ENCODE data around the gene PCDHGB3. TPM values are rescaled to one million over a fixed set of nuclear protein-coding genes. Genes with fewer than 3 reads are reported as not detected.
"Not testable (repeated sequence)": the region's sequence is repeated elsewhere in the genome, so short reads cannot be mapped to it uniquely, and the experiment has no call there.

Gene PCDHGB3
- total RNA-seq, 1 donor from 2014 or later = 0.39 TPM

DNA sequence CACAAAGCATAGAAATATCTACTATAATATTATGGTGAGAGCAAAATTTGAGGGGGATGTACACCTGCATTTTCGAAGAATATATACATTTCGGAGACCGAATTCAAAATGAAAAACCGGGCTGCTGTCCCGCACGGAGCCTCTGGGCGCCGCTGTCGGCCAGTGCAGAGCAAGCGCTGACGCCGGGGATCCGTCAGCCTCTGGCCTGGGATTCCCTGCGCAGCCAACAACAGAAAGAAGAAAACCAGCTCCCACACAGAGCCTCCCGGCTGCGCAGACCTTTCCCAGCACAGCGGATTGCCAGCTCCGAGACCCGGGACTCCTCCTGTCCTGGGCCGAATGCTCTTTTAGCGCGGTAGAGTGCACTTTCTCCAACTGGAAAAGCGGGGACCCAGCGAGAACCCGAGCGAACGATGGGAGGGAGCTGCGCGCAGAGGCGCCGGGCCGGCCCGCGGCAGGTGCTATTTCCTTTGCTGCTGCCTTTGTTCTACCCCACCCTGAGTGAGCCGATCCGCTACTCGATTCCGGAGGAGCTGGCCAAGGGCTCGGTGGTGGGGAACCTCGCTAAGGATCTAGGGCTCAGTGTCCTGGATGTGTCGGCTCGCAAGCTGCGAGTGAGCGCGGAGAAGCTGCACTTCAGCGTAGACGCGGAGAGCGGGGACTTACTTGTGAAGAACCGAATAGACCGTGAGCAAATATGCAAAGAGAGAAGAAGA lies 37.9 kb downstream of the PCDHGB3 start, which contains the start of gene PCDHGB6:
TSS of gene PCDHGB6 (plus strand) at position 232 of the 716 bp plus-strand sequence. CDS start at position 414, 182 bp downstream.
- TF ChIP-seq, protein P1, sequence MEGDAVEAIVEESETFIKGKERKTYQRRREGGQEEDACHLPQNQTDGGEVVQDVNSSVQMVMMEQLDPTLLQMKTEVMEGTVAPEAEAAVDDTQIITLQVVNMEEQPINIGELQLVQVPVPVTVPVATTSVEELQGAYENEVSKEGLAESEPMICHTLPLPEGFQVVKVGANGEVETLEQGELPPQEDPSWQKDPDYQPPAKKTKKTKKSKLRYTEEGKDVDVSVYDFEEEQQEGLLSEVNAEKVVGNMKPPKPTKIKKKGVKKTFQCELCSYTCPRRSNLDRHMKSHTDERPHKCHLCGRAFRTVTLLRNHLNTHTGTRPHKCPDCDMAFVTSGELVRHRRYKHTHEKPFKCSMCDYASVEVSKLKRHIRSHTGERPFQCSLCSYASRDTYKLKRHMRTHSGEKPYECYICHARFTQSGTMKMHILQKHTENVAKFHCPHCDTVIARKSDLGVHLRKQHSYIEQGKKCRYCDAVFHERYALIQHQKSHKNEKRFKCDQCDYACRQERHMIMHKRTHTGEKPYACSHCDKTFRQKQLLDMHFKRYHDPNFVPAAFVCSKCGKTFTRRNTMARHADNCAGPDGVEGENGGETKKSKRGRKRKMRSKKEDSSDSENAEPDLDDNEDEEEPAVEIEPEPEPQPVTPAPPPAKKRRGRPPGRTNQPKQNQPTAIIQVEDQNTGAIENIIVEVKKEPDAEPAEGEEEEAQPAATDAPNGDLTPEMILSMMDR (conservative IDR thresholded peaks at IDR 0.05) = peak; percentile 91
- H3K27me3 Mint-ChIP-seq = not testable (repeated sequence)
- H3K36me3 Mint-ChIP-seq = peaks cover 36% of the 10 kb centered on the region
- H3K4me3 Mint-ChIP-seq = peak within 1 kb of the TSS; percentile 97
- peaks cover 11% of the 10 kb centered on the region for H3K4me1 Mint-ChIP-seq (ENCODE audit: unreplicated experiment)
- peaks cover 14% of the 10 kb centered on the region for H3K9me3 Mint-ChIP-seq
- peak; percentile 88 for DNase-seq (ENCODE audit: extremely low spot score, unreplicated experiment)
- H3K27ac Mint-ChIP-seq = peak within 1 kb of the TSS; percentile 52

DNA sequence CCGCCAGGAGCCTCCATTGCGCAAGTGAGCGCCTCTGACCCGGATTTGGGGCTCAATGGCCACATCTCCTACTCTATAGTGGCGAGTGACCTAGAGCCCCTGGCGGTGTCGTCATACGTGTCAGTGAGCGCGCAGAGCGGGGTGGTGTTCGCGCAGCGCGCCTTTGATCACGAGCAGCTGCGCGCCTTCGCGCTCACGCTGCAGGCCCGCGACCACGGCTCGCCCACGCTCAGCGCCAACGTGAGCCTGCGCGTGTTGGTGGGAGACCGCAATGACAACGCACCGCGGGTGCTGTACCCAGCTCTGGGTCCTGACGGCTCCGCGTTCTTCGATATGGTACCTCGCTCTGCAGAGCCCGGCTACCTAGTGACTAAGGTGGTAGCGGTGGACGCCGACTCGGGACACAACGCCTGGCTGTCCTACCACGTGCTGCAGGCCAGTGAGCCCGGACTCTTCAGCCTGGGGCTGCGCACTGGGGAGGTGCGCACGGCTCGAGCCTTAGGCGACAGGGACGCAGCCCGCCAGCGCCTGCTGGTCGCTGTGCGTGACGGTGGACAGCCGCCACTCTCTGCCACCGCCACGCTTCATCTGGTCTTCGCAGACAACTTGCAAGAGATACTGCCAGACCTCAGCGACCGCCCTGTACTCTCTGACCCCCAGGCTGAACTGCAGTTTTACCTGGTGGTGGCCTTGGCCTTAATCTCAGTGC lies 39.7 kb downstream of the PCDHGB3 start:
- H3K9me3 Mint-ChIP-seq = peaks cover 24% of the 10 kb centered on the region
- DNase-seq (ENCODE audit: extremely low spot score, unreplicated experiment) = peak; percentile 62
- H3K27ac Mint-ChIP-seq = no peak overlapping the region
- peaks cover 15% of the 10 kb centered on the region for H3K4me1 Mint-ChIP-seq (ENCODE audit: unreplicated experiment)
- H3K36me3 Mint-ChIP-seq = peaks cover 50% of the 10 kb centered on the region
- peaks cover 2% of the 10 kb centered on the region for H3K27me3 Mint-ChIP-seq
- TF ChIP-seq, protein P1 (conservative IDR thresholded peaks at IDR 0.05) = no peak
- peak overlapping the region; percentile 97 for H3K4me3 Mint-ChIP-seq

DNA sequence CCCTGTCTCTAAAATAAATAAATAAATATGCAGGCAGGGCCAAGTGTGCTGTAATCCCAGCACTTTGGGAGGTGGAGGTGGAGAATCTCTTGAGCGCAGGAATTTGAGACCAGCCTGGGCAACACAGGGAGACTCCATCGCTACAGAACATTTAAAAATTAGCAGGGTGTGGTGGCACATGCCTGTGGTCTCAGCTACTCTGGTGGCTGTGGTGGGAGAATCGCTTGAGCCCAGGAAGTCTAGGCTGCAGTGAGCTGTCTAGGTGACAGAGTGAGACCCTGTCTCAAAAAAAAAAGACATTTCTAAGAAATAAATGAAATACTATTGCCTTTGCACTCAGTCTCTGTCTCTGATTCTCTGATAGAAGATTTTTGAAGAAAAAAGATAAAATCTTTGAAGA lies 41.5 kb downstream of the PCDHGB3 start:
- Mint-ChIP-seq H3K27me3 (peaks cover 2% of the 10 kb centered on the region), H3K9me3 (peaks cover 24% of the 10 kb centered on the region), H3K4me1 (ENCODE audit: unreplicated experiment) (peaks cover 15% of the 10 kb centered on the region), H3K27ac (no peak overlapping the region), H3K4me3 (peak overlapping the region; percentile 77), H3K36me3 (peaks cover 58% of the 10 kb centered on the region)
- DNase-seq (ENCODE audit: extremely low spot score, unreplicated experiment) = no peak
- TF ChIP-seq, protein P1 (conservative IDR thresholded peaks at IDR 0.05) = no peak

DNA sequence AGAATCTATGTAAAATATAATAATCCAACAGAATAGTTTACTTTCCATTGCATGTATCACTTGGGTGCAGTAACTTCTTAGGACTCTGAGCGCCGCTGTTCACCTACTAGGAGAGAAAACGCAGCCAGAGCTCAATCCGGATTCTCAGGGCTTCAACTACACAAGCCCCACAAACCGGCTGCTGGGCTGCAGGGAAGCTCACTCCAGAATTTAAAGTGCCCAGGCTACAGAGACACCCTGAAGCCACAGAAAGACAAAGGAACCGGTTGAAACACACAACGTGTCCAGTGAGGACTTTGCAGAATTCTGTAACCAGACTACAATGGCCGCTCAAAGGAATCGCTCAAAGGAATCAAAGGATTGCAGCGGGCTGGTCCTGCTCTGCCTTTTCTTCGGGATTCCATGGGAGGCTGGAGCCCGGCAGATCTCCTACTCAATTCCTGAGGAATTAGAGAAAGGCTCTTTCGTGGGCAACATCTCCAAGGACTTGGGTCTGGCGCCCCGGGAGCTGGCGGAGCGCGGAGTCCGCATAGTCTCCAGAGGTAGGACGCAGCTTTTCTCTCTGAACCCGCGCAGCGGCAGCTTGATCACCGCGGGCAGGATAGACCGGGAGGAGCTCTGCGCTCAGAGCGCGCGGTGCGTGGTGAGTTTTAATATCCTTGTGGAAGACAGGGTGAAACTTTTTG lies 43.0 kb downstream of the PCDHGB3 start, which contains the start of gene PCDHGA10:
TSS of gene PCDHGA10 (plus strand) at position 134 of the 686 bp plus-strand sequence. CDS start at position 323, 189 bp downstream.
- DNase-seq (ENCODE audit: extremely low spot score, unreplicated experiment) = peak; percentile 67
- peaks cover 15% of the 10 kb centered on the region for H3K4me1 Mint-ChIP-seq (ENCODE audit: unreplicated experiment)
- H3K9me3 Mint-ChIP-seq = peaks cover 27% of the 10 kb centered on the region
- H3K36me3 Mint-ChIP-seq = peaks cover 61% of the 10 kb centered on the region
- peak within 1 kb of the TSS; percentile 90 for H3K27ac Mint-ChIP-seq
- peaks cover 4% of the 10 kb centered on the region for H3K27me3 Mint-ChIP-seq
- peak within 1 kb of the TSS; percentile 95 for H3K4me3 Mint-ChIP-seq
- TF ChIP-seq, protein P1 (conservative IDR thresholded peaks at IDR 0.05) = peak; percentile 79

DNA sequence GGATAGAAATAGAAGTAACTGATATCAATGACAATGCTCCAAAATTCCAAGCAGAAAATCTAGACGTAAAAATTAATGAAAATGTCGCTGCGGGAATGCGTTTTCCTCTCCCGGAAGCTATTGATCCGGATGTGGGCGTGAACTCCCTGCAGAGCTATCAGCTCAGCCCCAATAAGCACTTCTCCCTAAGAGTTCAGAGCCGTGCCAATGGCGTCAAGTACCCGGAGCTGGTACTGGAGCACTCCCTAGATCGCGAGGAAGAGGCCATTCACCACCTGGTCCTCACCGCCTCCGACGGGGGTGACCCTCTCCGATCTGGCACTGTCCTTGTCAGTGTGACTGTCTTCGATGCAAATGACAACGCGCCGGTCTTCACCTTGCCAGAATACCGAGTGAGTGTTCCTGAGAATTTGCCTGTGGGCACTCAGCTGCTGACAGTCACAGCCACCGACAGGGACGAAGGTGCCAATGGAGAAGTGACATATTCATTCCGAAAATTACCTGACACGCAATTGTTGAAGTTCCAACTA lies 43.6 kb downstream of the PCDHGB3 start:
- TF ChIP-seq, protein P1 (conservative IDR thresholded peaks at IDR 0.05) = no peak
- Mint-ChIP-seq H3K27ac (peak overlapping the region; percentile 90), H3K9me3 (peaks cover 28% of the 10 kb centered on the region), H3K27me3 (peaks cover 2% of the 10 kb centered on the region), H3K36me3 (peaks cover 63% of the 10 kb centered on the region), H3K4me1 (ENCODE audit: unreplicated experiment) (peaks cover 12% of the 10 kb centered on the region), H3K4me3 (peak overlapping the region; percentile 95)
- no peak for DNase-seq (ENCODE audit: extremely low spot score, unreplicated experiment)

DNA sequence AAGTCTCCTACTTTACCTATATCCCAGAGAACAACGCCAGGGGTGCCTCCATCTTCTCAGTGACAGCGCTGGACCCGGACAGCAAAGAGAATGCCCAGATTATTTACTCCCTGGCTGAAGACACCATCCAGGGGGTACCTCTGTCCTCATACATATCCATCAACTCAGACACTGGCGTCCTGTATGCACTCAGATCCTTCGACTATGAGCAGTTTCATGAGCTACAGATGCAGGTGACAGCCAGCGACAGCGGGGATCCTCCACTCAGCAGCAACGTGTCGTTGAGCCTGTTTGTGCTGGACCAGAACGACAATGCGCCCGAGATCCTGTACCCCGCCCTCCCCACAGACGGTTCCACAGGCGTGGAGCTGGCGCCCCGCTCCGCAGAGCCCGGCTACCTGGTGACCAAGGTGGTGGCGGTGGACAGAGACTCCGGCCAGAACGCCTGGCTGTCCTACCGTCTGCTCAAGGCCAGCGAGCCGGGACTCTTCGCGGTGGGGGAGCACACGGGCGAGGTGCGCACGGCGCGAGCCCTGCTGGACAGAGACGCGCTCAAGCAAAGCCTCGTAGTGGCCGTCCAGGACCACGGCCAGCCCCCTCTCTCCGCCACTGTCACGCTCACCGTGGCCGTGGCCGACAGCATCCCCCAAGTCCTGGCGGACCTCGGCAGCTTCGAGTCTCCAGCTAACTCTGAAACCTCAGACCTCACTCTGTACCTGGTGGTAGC lies 44.7 kb downstream of the PCDHGB3 start:
- H3K27ac Mint-ChIP-seq = peak overlapping the region; percentile 13
- H3K36me3 Mint-ChIP-seq = peaks cover 62% of the 10 kb centered on the region
- H3K4me1 Mint-ChIP-seq (ENCODE audit: unreplicated experiment) = peaks cover 12% of the 10 kb centered on the region
- not testable (repeated sequence) for H3K27me3 Mint-ChIP-seq; DNase-seq (ENCODE audit: extremely low spot score, unreplicated experiment)
- peaks cover 27% of the 10 kb centered on the region for H3K9me3 Mint-ChIP-seq
- H3K4me3 Mint-ChIP-seq = peak overlapping the region; percentile 26

DNA sequence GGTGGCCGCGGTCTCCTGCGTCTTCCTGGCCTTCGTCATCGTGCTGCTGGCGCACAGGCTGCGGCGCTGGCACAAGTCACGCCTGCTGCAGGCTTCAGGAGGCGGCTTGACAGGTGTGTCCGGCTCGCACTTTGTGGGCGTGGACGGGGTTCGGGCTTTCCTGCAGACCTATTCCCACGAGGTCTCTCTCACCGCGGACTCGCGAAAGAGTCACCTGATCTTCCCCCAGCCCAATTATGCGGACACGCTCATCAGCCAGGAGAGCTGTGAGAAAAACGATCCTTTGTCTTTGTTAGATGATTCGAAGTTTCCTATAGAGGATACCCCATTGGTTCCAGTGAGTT lies 45.2 kb downstream of the PCDHGB3 start:
- not testable (repeated sequence) for H3K27ac Mint-ChIP-seq; H3K27me3 Mint-ChIP-seq; DNase-seq (ENCODE audit: extremely low spot score, unreplicated experiment); H3K4me3 Mint-ChIP-seq
- H3K36me3 Mint-ChIP-seq = peaks cover 63% of the 10 kb centered on the region
- H3K4me1 Mint-ChIP-seq (ENCODE audit: unreplicated experiment) = peaks cover 10% of the 10 kb centered on the region
- peaks cover 25% of the 10 kb centered on the region for H3K9me3 Mint-ChIP-seq

Measured in type B pancreatic cell (in vitro differentiated cells).